GM19025 (cell line): Measurements from ENCODE around the gene PNPLA7.
"Not testable (repeated sequence)": the region's sequence is repeated elsewhere in the genome, so short reads cannot be mapped to it uniquely, and the experiment has no call there.

Source experiments
- ATAC-seq: cut with Tn5 transposase; IDR thresholded peaks from one replicate; pipeline ENCODE4 v1.9.1; 2021; ENCODE audit warnings: mild to moderate bottlenecking, low read depth, moderate library complexity; ENCODE audit not compliant: unreplicated experiment

PNPLA7 gene

GRCh38 chr9:137454145-137454596 is 96.0 kb downstream of the PNPLA7 start:
- no peak for ATAC-seq

- ATAC-seq = no peak
These were observed 96.5 kb downstream of the PNPLA7 start for GRCh38 chr9:137453643-137454081.

- ATAC-seq = no peak
These were observed 97.2 kb downstream of the PNPLA7 start for GRCh38 chr9:137452761-137453642.

DNA sequence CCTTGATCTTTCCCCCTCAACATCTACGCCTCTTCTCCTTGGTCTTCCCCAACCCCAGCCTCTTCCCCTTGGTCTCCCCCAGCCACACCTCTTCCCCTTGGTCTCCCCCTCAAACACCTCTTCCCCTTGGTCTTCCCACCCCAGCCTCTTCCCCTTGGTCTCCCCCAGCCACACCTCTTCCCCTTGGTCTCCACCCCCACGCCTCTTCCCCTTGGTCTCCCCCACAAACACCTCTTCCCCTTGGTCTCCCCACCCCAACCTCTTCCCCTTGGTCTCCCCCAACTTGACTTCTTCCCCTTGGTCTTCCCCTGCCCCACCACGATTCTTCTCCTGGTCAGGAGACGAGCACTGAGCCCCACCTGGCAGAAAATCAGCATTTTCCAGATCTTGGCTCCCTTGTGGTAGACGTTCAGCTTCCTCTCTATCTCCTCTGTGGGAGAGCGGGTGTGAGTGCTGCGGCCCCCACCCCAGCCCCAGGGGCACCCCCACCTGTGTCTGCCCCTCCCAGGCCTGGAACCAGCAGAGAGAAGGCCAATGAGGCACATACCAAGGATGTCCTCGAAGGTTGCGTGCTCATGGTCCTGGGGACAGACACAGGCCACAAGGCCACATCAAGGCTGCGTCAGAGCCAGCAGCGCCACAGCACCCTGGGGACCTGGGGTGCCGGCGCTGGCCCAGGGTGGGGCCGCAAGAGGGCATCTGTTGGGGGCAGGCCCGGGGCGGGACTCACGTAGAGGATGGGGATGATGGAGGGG is 98.0 kb downstream of the PNPLA7 start:
- no peak for ATAC-seq

- ATAC-seq = not testable (repeated sequence)
These were observed 98.8 kb downstream of the PNPLA7 start for GRCh38 chr9:137451264-137452005.

GRCh38 chr9:137450539-137451222 is 99.5 kb downstream of the PNPLA7 start:
- not testable (repeated sequence) for ATAC-seq

GRCh38 chr9:137449931-137450538 is 100.2 kb downstream of the PNPLA7 start:
- no peak for ATAC-seq

GRCh38 chr9:137449081-137449844 is 100.9 kb downstream of the PNPLA7 start:
- ATAC-seq = no peak

- no peak for ATAC-seq
These were observed 101.6 kb downstream of the PNPLA7 start for GRCh38 chr9:137448602-137448962.

- ATAC-seq = no peak
These were observed 102.2 kb downstream of the PNPLA7 start for GRCh38 chr9:137447722-137448601.

DNA sequence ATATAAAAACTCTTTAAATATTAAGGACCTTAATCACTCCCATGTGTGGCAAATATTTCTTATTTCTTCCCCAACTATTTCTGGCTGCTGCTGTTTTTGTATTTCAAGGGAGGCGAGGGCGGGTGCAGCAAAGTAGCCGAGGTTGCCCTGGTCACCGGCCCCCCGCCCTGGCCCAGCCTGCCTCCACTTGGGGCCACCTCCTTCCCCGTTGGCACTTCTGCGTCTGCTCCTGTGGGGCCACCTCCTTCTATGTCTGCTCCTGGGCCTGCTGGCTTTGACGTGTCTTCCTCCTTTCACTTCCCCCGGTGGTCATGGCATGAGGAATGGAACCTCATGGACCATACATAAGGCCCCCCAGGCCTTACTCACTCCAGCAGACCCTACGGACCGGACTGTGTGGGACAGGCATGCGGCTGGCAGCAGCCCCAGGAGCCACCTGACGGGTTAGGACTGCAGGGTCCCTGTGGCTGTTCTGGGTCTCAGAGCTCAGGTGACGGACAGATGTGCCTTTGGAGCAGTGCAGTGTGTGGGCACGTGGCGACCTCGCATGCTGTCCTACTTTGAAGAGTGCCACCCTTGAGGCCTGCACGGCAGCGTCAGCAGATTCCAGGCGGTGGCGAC is 103.2 kb downstream of the PNPLA7 start:
- ATAC-seq = no peak

- ATAC-seq = no peak
These were observed 104.2 kb downstream of the PNPLA7 start for GRCh38 chr9:137445930-137446431.

- no peak for ATAC-seq
These were observed 104.9 kb downstream of the PNPLA7 start for GRCh38 chr9:137445275-137445807.

- ATAC-seq = no peak
These were observed 106.0 kb downstream of the PNPLA7 start for GRCh38 chr9:137444106-137444790.

GRCh38 chr9:137441935-137442321 is 108.3 kb downstream of the PNPLA7 start:
- no peak for ATAC-seq

DNA sequence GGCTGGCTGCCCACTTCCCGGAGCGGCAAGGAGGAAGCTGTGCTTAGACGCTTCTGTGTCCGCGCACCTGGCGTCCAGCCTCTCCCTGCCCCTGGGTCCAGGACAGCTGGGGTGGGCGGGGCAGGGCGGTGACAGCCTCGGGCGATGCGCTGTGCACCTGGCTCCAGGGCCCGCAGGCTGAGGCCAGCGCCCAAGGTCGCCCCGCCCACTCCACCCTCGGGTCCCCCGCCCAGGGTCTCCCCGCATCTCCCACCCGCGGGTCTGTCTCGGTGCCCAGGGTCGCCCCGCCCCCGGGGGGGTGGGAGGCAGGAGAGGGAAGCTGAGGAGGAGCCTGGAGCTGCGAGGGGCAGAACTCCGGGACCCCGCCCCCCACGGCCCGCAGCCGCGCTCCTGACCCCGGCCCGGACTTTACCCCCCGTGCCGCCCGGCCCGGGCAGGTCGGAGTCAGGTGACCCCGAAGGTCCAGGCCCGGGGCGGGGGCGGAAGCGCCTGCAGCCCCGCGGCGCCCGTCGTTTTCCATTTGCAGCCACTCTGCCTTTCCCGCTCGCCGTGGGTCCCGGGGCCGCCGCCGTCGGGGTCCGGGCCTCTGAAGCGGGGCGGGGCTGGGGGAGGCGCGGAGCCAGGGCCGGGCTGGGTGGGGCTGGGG is 108.8 kb downstream of the PNPLA7 start, which contains the start of gene ENTPD8:
Gene ENTPD8 (minus strand): TSS at position 69 of the 646 bp plus-strand sequence. CDS start 3,072 bp downstream, outside the sequence.
- ATAC-seq = no peak
